Stimulated activated CD8-positive, alpha-beta memory T cell treated with anti-CD3 and anti-CD28 coated beads, Interleukin-4, amount 100 ng/mL, for 4 hours (primary cell): ENCODE measurements around the gene CUEDC1.

Experiments used
- DNase-seq, 2 donors: peaks; one replicate each; pipeline ENCODE4 v3.0.0-alpha.2; 2020; ENCODE audit warnings: low read depth in 2 of 2, low spot score in 1 of 2

The CUEDC1 gene

DNA sequence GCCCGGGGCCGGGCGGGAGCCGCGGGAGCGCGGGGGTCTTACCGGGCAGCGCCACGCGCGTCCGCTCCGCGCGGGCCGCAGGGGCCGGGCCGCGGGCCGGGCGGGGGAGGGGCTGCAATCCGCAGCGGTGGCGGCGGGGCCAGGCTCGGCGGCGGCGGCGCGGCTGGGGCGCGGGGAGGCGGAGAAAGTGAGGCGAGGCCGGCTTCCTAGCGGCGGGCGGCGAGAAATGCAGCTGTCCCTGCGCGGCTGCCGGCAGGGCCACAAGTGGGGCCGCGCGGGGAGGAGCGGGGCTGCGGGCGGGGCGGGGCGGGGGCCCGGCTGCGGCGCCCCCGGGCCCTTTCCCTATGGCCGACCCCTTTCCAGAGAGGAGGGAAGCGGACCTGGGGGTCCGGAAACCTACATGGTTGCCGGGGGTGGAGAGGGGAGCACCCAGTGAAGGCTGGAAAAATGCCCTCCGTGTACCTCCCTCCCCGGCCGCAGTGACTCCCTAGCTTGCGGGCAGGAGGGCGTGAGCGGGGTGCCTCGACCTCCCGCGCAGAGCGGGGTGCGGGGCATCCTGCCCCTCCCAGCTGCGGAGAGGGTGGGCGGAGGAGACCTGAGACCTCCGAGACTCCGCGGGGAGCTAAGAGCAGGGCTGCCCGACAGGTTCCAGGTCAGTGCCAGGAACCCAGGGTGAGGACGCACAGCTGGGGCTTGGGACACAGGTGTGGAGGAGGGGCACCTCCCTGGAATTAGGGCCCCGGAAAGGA, at the start of gene CUEDC1:
Gene CUEDC1 (minus strand): TSS at position 230 of the 749 bp plus-strand sequence. CDS start 69,848 bp downstream, outside the sequence.
- DNase-seq, result peak in 1 of 2 donors; percentile 26

DNA sequence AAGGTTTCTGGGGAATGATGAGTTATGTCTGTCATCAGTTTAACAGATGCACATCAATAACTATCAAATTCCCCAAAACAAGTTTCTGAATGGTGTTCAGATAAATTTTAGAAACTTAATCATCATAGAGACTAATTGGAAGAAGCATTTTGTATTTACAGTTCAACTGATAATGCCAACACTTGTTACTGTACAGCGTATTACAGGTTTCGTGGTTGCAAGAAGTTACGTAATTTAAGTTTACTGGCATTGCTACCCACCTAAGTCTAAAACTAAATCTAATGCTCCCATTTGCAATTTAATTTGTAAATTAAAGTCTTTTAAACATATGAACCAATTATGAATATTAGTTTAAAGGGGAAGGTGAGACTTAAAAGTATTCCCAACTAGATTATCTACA, 48.8 kb upstream of the CUEDC1 start:
- no peak for DNase-seq

- DNase-seq, result no peak
These were observed 47.8 kb upstream of the CUEDC1 start for GRCh38 chr17:58002973-58003372.

DNA sequence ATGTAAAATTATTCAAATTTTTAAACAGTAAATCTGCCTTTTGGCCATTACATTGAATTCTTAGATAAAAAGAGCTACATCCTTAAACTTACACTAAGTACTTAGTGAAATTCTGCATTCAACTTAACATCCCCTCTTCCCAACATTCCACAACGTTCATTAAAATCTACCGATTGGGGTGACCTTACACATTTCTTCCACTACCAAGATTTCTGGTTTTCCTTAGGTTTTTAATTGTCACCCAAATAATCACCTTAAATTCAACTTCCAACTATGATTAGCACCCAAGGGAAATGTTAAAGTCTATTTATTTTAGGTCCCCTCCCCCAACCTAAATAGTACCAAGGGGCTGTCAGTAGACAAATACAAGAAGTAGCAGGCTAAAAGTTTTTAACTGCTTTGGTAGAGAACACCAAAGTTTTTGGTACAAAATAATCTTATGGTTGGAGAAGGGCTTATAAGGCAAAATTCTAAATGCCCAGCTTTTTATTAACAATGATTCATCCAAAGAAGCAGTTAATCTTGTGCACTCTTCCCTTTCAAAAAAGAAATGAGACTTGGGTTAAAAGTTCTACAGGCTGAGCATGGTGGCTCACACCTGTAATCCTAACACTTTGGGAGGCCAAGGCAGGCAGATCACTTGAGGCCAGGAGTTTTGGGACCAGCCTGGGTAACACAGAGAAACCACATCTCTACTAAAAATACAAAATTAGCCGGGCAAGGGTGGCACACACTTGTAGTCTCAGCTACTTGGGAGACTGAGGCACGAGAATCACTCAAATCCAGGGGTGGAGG, 47.1 kb upstream of the CUEDC1 start:
- no peak for DNase-seq

GRCh38 chr17:58001461-58002124, 46.4 kb upstream of the CUEDC1 start:
- no peak for DNase-seq

DNA sequence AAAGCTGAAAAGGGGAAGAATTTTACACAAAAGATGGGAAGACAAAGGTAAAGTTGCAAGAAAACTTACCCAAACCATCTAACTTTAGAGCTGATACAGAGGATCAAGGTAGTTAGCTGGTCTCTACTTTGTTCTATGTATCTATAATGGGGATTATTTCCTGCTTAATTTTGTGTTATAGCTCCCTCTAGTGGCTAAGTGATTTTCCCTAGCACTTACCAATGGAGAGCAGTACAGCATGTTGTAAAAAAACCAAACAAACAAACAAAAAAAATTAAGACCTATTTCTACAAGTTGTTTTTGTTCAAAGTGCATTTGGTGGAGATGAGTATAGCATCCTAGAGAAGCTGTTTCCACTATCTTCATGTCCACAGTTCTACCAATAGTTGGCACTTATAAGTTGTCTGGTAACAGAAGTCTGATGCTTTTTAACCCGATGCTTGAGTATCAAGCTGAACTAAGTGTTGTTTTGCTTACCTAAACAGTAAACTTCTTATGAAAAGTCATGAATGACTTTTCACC, 44.3 kb upstream of the CUEDC1 start:
- DNase-seq, result no peak

DNA sequence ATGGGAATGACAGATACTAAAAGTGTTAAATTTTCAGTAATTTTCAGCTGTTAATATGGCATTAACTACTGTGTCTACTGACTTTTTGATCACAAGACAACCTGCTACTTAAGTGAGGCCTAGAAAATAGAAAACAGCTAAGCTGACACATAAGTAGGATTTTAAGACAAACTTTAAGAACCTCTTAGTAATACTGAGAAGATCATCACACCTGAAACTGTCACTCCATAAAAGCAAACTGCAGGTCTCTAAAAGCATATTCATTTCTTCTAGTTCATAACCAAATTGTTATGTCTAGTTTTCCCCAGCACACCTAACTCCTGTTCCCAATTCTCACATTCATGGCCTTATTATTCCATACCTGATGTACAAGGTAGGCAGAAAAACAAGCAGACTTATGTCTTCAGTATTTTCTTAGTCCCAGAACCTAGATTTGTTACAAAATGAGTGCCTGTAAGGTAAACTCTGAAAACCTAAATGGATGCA, 43.8 kb upstream of the CUEDC1 start:
- DNase-seq, result no peak

DNA sequence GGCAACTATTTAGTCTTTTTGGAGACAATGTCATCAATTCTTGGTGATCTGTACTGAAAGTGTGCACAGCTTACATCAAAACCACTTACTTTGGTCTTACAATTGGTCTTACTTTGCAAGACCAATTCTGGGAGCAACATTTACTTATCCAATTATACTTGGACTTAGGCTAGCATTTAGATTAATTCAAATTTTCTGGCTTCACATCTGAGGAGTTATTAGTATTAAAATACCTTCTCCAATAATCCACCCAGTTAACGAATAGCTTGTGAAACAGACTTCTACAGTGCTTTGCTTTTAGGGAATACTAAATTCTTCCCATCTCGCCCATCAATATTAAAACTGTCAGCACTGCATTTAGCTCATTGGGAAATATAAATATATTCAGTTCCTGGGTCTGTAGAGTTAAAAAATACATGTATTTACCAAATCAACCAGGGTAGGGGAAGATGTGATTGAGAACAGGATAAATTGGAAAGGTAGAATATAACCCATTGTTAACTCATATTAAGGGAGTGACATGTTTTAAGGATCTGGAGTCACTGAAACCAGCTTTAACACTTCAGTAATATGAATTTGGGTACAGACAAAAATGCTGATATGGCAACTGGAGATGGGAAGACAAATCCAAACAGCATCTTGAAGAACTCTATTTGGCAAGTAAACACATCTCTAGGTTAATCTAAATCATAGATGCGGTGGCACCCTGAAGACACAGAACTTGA, 42.0 kb upstream of the CUEDC1 start:
- no peak for DNase-seq

GRCh38 chr17:57995076-57995956, 40.1 kb upstream of the CUEDC1 start:
- no peak for DNase-seq

GRCh38 chr17:57994436-57994835, 39.2 kb upstream of the CUEDC1 start:
- DNase-seq, result no peak

- no peak for DNase-seq
These were observed 38.5 kb upstream of the CUEDC1 start for GRCh38 chr17:57993471-57994365.

DNA sequence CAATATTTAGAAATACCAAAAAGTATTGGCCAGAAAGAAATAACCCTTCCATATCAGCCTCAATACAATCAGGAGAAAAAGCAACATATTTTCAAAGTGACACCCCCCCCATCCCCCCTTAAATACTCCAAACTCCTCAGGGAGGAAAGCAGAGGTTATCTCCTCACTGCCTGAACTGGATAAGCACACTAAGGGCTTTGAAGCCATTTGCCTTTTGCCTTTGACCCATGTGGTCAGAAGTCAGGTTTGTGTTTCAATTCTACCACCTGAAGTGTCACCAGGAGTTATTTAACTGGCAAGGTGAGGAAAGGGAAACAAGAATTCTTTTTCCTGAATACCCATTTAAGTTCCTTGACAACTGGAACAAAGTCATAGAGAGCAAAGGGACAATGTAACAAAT, 36.3 kb upstream of the CUEDC1 start:
- DNase-seq, result no peak

- no peak for DNase-seq
These were observed 34.8 kb upstream of the CUEDC1 start for GRCh38 chr17:57990037-57990436.

GRCh38 chr17:57988301-57989250, 33.4 kb upstream of the CUEDC1 start:
- peak in 1 of 2 donors; percentile 33 for DNase-seq

- DNase-seq, result peak; percentile 33 to 61
These were observed 32.5 kb upstream of the CUEDC1 start, which contains the start of gene VEZF1 for GRCh38 chr17:57987581-57988300. Gene VEZF1 (minus strand): TSS chr17:57988254. CDS start chr17:57988111, 143 bp downstream.

GRCh38 chr17:57986841-57987580, 31.8 kb upstream of the CUEDC1 start:
- DNase-seq, result no peak
